HG02852 (cell line): ENCODE results near the gene ARHGEF10L.
"Not testable (repeated sequence)": the region's sequence is repeated elsewhere in the genome, so short reads cannot be mapped to it uniquely, and the experiment has no call there.

Experiments used
- ATAC-seq: cut with Tn5 transposase; IDR thresholded peaks from one replicate; pipeline ENCODE4 v1.9.1; 2021; ENCODE audit warnings: mild to moderate bottlenecking, moderate library complexity; ENCODE audit not compliant: unreplicated experiment

The ARHGEF10L gene

GRCh38 chr1:17607644-17608581 is 68.4 kb downstream of the ARHGEF10L start:
- ATAC-seq = no peak

GRCh38 chr1:17609529-17609928 is 70.0 kb downstream of the ARHGEF10L start:
- ATAC-seq = no peak

- no peak for ATAC-seq
Observed at GRCh38 chr1:17610085-17610484, 70.6 kb downstream of the ARHGEF10L start.

DNA sequence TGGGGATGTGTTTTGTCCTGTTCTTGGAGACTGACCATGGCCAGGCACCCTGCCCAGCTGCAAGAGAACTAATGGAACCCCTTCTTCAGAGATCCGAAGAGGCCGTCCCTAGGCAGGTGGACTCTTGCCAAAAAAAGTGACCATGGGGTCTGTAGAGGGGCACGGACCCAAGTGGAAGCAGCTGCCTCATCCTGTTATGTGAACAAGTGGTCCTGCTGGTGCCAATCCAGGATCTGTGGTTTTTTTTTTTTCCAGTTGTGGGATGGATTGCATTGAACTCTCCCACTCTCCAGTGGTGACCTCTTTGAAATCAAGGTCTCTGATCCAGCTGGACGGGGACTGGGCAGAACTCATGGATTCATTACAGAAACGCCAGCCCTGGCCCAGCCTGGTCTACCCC is 71.2 kb downstream of the ARHGEF10L start:
- no peak for ATAC-seq

GRCh38 chr1:17611991-17612390 is 72.5 kb downstream of the ARHGEF10L start:
- ATAC-seq = no peak

- ATAC-seq = no peak
Observed at GRCh38 chr1:17612831-17613230, 73.3 kb downstream of the ARHGEF10L start.

DNA sequence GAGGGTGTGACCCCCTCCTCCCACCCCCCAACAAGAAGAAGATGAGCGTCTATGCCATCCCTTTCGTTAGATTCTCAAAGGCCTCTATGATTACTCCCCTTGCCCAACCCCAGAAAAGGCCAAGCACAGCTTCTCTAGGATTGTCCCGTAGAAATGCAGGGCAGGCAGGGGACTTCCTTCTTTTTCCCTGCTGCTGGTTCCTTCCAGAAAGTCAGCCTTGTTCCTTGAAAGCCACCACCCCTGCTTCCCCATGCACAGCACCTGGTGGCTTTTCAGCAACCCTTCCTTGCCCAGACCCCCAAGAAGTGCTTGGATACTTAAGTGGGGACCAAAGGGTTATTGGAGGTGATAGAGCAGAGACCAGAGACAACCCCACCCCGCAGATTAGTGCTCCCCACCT is 75.1 kb downstream of the ARHGEF10L start:
- ATAC-seq = no peak

DNA sequence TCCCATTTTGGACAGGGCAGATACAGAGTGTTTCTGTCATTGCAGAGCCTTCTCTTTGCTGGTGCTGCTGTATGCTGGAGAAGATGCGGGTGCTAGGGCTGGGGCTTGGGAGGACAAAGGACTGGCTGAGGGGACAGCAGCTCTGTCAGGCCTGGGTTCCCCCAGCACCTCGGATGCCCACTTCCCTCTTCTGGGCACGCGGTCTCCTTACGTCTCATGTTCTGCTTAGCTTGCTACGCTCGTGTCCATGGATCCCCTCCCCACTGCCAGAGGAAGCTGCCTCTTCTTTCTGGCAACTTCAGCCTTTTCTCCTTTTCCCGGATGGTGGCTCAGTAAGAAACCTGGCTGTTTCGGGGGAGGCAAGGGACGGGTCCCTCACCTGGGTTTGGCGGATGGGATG is 75.7 kb downstream of the ARHGEF10L start:
- no peak for ATAC-seq

- ATAC-seq = no peak
Observed at GRCh38 chr1:17615959-17616358, 76.5 kb downstream of the ARHGEF10L start.

GRCh38 chr1:17616731-17617279 is 77.3 kb downstream of the ARHGEF10L start:
- no peak for ATAC-seq

DNA sequence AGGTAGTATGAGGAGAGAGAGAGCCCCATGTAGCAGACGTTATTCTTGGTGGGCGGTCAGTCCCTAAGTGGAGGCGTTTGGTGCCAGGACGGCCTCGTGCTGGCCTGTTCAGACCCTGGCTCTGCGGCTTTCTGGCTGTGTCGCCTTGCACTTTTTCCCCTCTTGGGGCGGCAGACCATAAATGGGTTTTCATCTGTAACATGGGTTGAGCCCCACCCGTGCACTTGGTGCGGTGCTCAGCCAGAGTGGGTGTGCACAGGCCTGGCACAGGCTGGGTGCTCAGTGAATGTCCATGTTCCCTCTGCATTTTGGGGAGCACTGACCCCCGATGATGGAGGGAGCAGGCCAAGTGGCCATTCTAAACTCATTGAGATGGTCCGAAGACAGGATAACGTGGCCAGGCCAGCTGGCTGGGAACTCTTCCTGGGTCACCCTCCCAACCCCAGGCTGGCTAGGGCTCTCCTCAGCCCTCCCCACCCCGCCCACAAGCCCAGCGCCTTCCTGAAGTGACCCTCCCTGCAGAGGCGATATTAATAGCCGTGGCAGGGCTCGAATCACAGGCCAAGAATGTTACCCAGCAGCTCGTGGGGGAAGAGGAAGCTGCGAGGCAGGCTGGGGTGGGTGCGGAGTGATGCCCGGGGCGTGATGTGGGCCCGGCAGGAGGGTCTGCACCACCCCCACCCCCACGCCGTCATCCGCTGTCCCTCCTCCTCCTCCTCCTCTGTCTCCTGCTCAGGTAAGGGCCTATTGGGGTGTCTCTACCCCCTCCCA is 78.5 kb downstream of the ARHGEF10L start:
- no peak for ATAC-seq

DNA sequence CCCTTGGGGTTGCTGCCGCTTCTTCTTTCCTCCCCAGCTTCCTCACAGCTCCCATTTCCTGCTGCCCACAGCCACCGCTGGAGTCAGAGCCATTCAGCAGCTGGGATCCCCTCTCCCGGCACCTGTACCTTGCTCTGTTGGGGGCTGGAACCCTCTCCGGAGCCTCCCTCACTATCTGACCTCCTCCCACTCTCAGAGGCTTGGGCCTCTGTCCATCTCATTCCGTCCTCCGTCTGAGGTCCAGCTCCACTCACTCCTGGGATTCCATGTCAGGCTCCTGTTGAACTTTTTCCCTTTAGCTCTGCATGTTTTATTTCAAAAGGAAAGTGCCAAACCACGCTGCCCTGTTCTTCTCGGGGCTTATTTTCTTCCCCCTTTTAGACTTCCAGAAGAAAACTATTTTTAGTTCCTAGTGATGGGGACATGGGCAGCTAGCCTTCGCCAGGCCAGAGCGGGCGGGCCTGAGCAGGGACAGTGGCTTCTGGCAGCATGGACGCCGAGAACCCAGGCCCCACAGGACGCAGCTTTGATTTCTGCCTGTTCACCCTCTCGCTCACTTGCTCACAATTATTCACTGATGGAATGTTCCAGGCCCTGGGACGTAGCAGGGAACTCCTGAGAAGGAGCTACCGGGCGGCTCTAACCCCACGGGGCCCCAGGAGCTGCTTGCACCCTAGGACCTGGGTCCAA is 79.2 kb downstream of the ARHGEF10L start:
- no peak for ATAC-seq

GRCh38 chr1:17620448-17620847 is 81.0 kb downstream of the ARHGEF10L start:
- ATAC-seq = no peak

- ATAC-seq = no peak
Observed at GRCh38 chr1:17621691-17622090, 82.2 kb downstream of the ARHGEF10L start.

- no peak for ATAC-seq
Observed at GRCh38 chr1:17622823-17623222, 83.3 kb downstream of the ARHGEF10L start.

DNA sequence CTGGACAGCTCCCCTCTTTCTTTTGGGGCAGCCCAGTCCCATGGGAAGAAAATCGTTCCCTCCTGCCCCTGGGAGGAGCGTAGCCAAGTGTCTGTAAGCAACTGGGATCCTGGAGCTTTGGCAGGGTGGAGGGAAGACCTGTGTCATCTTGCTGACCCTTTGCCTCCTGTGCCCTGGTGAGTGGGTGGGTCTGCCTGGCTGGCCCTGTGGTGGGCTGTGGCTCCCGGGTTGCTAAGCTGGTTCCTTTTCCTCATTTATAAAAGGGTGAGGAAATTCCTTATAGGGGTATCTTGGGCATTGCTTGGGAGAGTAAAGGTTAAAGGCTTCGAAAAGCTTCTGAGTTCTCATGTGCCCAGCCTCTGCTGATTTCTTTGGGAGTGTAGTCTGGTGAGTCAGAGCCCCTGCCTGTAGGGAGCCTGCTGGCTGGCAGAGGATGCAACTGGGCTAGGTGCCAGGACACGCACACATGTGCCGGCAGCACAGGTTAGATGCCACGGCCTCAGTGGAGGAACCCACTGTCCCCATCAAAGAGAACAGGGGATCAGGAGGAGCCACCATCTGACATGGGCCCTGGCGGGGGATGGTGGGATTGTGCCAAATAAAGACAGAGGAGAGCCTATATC is 85.2 kb downstream of the ARHGEF10L start:
- no peak for ATAC-seq

- ATAC-seq = no peak
Observed at GRCh38 chr1:17627239-17628052, 87.9 kb downstream of the ARHGEF10L start.

GRCh38 chr1:17629046-17629445 is 89.5 kb downstream of the ARHGEF10L start:
- not testable (repeated sequence) for ATAC-seq

GRCh38 chr1:17629460-17629859 is 90.0 kb downstream of the ARHGEF10L start:
- no peak for ATAC-seq
